ENCODE results near the gene LINGO1. TPM values are rescaled to one million over a fixed set of nuclear protein-coding genes. Genes with fewer than 3 reads are reported as not detected.

The LINGO1 gene
- polyA plus RNA-seq, 1 of the 3 experiments (the other 2 are of a cell fraction): 0.56 TPM

GRCh38 chr15:77612958-77613601 lies 19.6 kb downstream of the LINGO1 start:
- POLR2A ChIA-PET: no interaction called here
- Histone ChIP-seq H2AFZ (ENCODE audit: low read depth) (no peak overlapping the region), H3K36me3 (replicated peaks in 1 of 2; ENCODE audit: control insufficient read depth in 1 of 2, insufficient read depth in 2 of 2, low read length in 1 of 2) (no peaks in the 10 kb centered on the region), H4K20me1 (ENCODE audit: insufficient read depth) (no peaks in the 10 kb centered on the region), H3K27me3 (ENCODE audit: insufficient read depth) (no peaks in the 10 kb centered on the region), H3K4me2 (no peak overlapping the region), H3K9me2 (no peaks in the 10 kb centered on the region), H3K4me3 (ENCODE audit: low read depth in 2 of 2, low read length in 1 of 2) (no peak overlapping the region), H3K27ac (ENCODE audit: low read depth in 2 of 2, low read length in 1 of 2) (no peak overlapping the region), H3K9me3 (no peaks in the 10 kb centered on the region), H3K79me2 (ENCODE audit: insufficient read depth) (no peaks in the 10 kb centered on the region), H3F3A (replicated peaks; ENCODE audit: insufficient read depth) (no peaks in the 10 kb centered on the region), H3K9ac (no peak overlapping the region), H3K4me1 (ENCODE audit: control insufficient read depth in 1 of 2, insufficient read depth in 2 of 2, low read depth in 1 of 2, low read length in 1 of 2) (peaks cover 5 to 7% of the 10 kb centered on the region in 2 experiments; a peak in 2 of 4 replicates)
- 74% methylated on average over 7 of the region's 8 CpGs for WGBS (ENCODE audit: low lambda C conversion rate)
- DNase-seq: no peak
- TF ChIP-seq EP300 (IDR thresholded peaks at IDR 0.05; ENCODE audit: borderline replicate concordance in 1 of 2, low read depth in 1 of 2, low read length in 1 of 2) (no peak), RAD21 (IDR thresholded peaks at IDR 0.05; ENCODE audit: low read length) (no peak), CHD2 (IDR thresholded peaks at IDR 0.05; ENCODE audit: low read length, partially characterized antibody) (no peak), FOSL2 (IDR thresholded peaks at IDR 0.05; ENCODE audit: borderline replicate concordance, low read depth) (no peak), GATA2 (CRISPR knock-in tag; IDR thresholded peaks at IDR 0.05) (no peak), YY1 (IDR thresholded peaks at IDR 0.05; ENCODE audit: low read depth) (no peak), RCOR1 (IDR thresholded peaks at IDR 0.05; ENCODE audit: low read length) (no peak), NFIC (IDR thresholded peaks at IDR 0.05; ENCODE audit: borderline replicate concordance) (no peak), RXRA (IDR thresholded peaks at IDR 0.05; ENCODE audit: borderline replicate concordance, low read depth) (no peak), MXI1 (IDR thresholded peaks at IDR 0.05; ENCODE audit: low read depth, low read length) (no peak), JUND (IDR thresholded peaks at IDR 0.05) (no peak), NRF1 (IDR thresholded peaks at IDR 0.05; ENCODE audit: low read depth, low read length) (no peak), MEF2A (IDR thresholded peaks at IDR 0.05; ENCODE audit: borderline replicate concordance, low read depth) (no peak), FOXM1 (IDR thresholded peaks at IDR 0.05; ENCODE audit: low read depth) (no peak), SIN3A (IDR thresholded peaks at IDR 0.05; ENCODE audit: borderline replicate concordance, low read depth, low read length) (no peak)
- TF ChIP-seq, protein P1, sequence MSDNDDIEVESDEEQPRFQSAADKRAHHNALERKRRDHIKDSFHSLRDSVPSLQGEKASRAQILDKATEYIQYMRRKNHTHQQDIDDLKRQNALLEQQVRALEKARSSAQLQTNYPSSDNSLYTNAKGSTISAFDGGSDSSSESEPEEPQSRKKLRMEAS (IDR thresholded peaks at IDR 0.05; ENCODE audit: low read depth): no peak
- TF ChIP-seq, protein P2, sequence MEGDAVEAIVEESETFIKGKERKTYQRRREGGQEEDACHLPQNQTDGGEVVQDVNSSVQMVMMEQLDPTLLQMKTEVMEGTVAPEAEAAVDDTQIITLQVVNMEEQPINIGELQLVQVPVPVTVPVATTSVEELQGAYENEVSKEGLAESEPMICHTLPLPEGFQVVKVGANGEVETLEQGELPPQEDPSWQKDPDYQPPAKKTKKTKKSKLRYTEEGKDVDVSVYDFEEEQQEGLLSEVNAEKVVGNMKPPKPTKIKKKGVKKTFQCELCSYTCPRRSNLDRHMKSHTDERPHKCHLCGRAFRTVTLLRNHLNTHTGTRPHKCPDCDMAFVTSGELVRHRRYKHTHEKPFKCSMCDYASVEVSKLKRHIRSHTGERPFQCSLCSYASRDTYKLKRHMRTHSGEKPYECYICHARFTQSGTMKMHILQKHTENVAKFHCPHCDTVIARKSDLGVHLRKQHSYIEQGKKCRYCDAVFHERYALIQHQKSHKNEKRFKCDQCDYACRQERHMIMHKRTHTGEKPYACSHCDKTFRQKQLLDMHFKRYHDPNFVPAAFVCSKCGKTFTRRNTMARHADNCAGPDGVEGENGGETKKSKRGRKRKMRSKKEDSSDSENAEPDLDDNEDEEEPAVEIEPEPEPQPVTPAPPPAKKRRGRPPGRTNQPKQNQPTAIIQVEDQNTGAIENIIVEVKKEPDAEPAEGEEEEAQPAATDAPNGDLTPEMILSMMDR (IDR thresholded peaks at IDR 0.05): no peak
- TF ChIP-seq, protein P3, sequence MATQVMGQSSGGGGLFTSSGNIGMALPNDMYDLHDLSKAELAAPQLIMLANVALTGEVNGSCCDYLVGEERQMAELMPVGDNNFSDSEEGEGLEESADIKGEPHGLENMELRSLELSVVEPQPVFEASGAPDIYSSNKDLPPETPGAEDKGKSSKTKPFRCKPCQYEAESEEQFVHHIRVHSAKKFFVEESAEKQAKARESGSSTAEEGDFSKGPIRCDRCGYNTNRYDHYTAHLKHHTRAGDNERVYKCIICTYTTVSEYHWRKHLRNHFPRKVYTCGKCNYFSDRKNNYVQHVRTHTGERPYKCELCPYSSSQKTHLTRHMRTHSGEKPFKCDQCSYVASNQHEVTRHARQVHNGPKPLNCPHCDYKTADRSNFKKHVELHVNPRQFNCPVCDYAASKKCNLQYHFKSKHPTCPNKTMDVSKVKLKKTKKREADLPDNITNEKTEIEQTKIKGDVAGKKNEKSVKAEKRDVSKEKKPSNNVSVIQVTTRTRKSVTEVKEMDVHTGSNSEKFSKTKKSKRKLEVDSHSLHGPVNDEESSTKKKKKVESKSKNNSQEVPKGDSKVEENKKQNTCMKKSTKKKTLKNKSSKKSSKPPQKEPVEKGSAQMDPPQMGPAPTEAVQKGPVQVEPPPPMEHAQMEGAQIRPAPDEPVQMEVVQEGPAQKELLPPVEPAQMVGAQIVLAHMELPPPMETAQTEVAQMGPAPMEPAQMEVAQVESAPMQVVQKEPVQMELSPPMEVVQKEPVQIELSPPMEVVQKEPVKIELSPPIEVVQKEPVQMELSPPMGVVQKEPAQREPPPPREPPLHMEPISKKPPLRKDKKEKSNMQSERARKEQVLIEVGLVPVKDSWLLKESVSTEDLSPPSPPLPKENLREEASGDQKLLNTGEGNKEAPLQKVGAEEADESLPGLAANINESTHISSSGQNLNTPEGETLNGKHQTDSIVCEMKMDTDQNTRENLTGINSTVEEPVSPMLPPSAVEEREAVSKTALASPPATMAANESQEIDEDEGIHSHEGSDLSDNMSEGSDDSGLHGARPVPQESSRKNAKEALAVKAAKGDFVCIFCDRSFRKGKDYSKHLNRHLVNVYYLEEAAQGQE (IDR thresholded peaks at IDR 0.05; ENCODE audit: low read depth, low read length): no peak
- TF ChIP-seq, protein P4, sequence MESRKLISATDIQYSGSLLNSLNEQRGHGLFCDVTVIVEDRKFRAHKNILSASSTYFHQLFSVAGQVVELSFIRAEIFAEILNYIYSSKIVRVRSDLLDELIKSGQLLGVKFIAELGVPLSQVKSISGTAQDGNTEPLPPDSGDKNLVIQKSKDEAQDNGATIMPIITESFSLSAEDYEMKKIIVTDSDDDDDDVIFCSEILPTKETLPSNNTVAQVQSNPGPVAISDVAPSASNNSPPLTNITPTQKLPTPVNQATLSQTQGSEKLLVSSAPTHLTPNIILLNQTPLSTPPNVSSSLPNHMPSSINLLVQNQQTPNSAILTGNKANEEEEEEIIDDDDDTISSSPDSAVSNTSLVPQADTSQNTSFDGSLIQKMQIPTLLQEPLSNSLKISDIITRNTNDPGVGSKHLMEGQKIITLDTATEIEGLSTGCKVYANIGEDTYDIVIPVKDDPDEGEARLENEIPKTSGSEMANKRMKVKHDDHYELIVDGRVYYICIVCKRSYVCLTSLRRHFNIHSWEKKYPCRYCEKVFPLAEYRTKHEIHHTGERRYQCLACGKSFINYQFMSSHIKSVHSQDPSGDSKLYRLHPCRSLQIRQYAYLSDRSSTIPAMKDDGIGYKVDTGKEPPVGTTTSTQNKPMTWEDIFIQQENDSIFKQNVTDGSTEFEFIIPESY (IDR thresholded peaks at IDR 0.05; ENCODE audit: borderline replicate concordance, low read depth): no peak
- CTCF ChIA-PET: interaction anchor here (1.0 to 2.4 kb wide), 2 partner anchors 20 to 21 kb away, joined by 3 to 21 read pairs; no protein-coding TSS in a partner anchor

Data from SK-N-SH (cell line).